Tibial nerve (tissue), 4 donors: ENCODE results near the gene DHRS2.

Experiments used
- EP300 ChIP-seq, 2 donors: sonication (generic); formaldehyde crosslinking; IDR thresholded peaks; one replicate each; pipeline ENCODE4 v1.6.1; 2017; ENCODE audit warnings: antibody characterized with exemption in 2 of 2, mild to moderate bottlenecking in 1 of 2
- POLR2A ChIP-seq, 2 donors: fragments of 450-650 bp; IDR thresholded peaks; one replicate each; pipeline ENCODE4 v1.6.1; 2017; ENCODE audit warnings: antibody characterized with exemption in 2 of 2, mild to moderate bottlenecking in 2 of 2, moderate library complexity in 2 of 2
- TF ChIP-seq, protein P1 (sequence below), 5 experiments: fragments of 200-600 bp in 3 of 5; fragments of 450-650 bp in 2 of 5; sonication (generic) in 3 of 5; IDR thresholded peaks; one replicate each; pipeline ENCODE4 v1.5.1; 2016 to 2019; ENCODE audit warnings: antibody characterized with exemption in 5 of 5, mild to moderate bottlenecking in 3 of 5, moderate library complexity in 2 of 5

DNA sequence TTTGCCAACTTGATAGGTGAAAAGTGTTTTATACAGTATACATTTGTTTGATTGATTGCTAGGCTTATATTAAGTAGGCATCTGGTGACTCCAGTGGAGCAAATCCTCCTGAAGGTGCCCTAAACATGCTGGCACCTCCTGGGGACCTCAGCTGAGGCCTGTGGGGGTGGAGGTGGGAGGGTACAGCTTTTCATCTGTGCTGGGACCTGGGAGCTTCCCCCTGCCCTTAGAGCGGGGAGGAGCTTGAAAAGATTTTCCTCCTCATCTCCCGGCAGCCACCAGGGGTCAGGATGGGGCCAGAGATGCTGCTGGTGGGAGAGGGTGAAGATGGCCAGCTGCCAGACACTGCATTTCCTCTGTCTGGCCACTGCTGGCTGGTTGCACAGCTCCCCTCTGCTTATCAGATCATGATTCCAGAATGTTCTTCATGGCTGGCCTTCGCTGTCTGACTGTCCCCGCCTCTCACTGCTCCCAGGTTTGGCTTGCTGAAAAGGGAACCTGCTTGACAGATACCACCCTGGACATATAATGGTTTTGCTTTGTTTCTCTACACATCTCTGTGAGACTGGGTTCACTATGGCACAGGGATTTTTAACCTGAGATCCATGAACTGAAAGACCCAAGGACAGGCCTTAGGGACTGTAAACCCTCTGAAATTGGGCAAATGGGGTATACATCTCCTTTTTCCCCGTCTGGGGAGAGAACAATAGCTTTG is 47.1 kb upstream of the DHRS2 start:
- TF ChIP-seq EP300 (IDR thresholded peaks at IDR 0.05) = no peak
- TF ChIP-seq, protein P1, sequence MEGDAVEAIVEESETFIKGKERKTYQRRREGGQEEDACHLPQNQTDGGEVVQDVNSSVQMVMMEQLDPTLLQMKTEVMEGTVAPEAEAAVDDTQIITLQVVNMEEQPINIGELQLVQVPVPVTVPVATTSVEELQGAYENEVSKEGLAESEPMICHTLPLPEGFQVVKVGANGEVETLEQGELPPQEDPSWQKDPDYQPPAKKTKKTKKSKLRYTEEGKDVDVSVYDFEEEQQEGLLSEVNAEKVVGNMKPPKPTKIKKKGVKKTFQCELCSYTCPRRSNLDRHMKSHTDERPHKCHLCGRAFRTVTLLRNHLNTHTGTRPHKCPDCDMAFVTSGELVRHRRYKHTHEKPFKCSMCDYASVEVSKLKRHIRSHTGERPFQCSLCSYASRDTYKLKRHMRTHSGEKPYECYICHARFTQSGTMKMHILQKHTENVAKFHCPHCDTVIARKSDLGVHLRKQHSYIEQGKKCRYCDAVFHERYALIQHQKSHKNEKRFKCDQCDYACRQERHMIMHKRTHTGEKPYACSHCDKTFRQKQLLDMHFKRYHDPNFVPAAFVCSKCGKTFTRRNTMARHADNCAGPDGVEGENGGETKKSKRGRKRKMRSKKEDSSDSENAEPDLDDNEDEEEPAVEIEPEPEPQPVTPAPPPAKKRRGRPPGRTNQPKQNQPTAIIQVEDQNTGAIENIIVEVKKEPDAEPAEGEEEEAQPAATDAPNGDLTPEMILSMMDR (IDR thresholded peaks at IDR 0.05) = peak; percentile 43 to 71 (median 63)
- TF ChIP-seq POLR2A (IDR thresholded peaks at IDR 0.05) = no peak
